GM21515 (cell line): ENCODE data around the gene PRCD.
"Not testable (repeated sequence)": the region's sequence is repeated elsewhere in the genome, so short reads cannot be mapped to it uniquely, and the experiment has no call there.

Experiments
- ATAC-seq: cut with Tn5 transposase; IDR thresholded peaks from one replicate; pipeline ENCODE4 v1.9.1; 2021; ENCODE audit not compliant: unreplicated experiment

PRCD gene

DNA sequence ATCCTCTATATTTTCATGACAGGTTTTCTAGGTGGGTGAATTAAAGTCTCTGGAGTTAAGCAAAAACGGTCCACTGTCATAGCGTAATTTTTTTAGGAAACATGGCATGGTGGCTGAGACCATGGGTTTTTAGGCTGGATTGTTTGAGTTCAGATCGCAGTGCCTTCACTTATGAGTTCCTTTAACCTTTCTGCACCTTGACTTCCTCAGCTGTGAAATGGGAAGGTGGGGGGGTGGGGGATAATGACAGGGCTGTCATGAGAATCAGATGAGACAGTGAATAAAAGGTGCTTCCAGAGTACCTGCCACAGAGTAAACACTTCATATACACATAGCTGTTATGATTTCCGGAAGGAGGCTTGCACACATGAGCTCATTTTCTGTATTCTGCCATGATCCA is 11.8 kb downstream of the PRCD start:
- ATAC-seq: no peak

DNA sequence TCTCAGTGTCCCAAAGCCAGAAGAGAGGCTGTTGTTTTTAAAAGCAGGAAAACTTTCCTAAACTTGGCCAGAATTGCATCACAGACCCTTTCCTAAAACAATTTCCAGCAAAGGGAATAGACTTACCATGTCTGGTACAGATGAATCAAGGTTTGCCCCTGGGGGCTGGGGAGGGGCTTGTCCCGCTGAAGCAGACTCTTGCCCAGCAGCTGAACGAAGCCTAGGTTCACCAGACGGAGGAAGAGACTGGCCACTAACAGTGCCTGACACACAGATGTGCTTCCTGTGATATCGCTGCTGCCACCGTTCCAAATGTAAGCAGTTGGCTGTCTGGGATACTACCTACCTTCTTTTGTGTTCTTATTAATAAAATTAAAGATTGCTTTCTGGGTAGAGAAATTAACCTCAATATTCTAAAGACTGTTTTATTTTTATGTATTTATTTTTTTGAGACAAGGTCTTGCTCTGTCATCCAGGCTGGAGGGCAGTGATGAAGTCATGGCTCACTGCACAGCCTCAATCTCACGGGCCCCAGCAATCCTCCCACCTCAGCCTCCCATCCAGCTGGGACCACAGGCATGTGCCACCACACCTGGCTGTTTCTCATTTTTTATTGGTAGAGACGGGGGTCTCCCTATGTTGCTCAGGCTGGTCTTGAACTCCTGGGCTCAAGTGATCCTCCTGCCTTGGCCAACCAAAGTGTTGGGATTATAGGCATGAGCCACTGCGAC is 13.5 kb downstream of the PRCD start:
- ATAC-seq: no peak

DNA sequence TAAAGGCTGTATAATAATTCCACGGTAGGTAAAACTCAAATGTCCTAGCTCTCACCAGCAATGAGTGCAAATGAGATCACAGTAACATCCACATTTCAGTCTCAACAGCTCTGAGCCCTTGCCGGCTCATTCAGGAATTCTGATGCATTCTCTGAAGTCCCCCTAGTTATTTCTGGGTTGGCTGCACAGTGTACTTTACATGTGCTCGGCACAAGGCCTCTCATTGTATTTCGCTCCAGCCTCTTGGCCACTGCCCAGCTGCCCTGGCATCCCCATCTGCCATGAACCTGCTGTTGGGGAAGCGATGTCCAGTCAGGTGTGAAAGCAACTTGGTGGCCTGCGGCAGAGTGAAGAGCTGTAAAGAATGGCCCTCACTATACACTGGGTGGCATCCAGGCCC is 14.3 kb downstream of the PRCD start:
- ATAC-seq: no peak

DNA sequence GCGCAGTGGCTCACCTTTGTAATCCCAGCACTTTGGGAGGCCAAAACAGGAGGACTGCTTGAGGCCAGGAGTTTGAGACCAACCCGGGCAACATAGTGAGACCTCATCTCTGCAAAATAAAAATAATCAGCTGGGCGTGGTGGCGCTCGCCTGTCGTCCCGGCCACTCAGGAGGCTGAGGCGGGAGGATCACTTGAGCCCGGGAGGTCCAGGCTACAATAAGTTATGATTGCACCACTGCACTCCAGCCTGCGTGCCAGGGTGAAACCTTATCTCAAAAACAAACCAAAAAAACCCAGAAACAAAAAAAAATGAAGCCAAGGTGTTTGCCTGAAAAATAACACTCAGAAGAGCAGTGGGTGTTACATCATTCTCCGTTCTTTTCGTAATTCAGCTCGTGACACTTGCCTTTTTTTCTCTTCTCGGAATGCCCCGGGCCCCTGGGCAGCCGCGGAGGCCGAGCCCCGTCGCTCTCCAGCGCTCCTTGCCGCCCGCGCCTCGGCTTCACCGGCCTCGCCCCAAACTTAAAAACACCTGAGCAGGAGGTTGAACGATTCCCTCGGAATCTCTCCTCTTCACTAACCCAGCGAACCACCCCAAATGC is 17.0 kb downstream of the PRCD start:
- peak; percentile 20 for ATAC-seq

DNA sequence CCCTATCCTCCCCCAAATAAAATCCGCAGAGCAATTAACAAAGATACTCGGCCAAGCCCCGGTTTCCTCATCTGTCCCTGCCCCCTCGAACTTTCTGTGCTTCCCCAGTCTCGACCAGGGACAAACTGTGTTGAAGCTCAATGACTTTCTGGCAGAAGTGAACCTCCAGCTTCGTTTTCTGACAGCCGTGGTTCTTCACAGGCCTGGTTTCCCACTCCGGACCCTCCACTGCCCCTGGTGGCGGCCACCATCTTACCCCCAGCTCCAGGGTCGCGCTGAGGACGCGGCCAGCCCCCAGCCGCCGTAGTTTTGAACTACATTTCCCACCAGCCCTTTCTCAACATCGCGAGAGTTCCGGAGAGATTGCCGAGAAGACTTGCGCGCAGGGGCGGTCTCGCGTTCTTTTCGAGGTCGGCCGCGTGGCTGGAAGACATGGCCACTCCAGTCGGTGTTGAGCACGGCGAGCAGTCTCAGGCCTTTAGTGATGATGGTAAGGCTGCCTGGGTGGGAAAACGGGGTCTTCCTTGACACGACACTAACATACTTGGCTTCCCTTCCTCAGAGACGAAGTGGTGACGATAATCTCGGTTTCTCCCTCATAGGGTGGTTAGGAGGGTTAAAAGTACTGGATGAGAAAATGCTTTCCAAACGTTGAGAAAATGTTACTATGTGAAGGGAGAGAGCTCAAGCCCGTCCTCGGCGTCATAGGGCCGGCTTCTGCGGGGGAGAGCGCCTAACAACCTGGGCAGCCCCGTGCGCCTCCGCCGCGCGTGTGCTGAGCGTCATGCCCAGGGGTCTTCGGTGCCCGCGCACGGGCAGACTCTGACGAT is 17.7 kb downstream of the PRCD start:
- ATAC-seq: peak; percentile 82

DNA sequence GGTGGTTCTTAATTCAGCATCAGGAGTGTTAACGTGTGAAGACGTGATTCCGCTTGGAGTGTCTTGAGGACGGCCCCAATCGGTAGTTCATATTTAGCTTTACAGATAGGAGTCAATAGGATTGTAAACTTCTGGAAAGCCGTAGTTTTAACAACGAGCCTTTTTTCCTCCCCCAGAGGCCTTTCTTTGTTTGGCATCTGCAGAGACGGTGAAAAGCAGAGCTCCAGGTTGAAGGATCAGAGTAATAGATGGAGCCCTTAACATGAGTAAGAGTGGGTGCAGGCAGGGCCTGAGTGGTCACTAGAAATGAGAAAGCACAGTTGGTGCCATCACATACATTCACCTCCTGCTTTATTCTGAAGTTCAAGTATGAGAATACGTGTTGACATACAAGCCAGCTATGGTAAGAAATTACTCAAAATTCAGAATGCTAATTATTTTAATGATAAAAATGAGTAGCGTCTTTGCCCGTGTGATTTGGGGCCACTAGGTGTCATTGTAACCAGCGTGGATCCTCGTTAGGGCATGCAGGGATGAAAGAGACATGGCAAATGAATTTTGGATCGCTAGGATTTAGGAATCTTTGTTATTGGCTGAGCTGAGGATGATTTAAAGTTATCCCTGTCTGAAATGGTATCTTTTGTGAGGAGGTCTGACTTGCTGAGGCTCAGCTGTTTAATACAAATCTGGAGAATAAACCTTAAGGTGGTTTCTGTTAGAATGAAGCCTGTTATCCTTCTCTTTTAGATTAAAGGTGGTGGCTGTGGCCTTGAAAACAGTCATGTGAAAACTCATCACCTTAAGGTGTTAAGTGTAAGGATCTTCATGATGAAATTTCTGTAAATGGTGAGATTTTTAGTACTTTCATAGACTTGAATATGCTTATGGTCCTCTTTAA is 18.6 kb downstream of the PRCD start:
- ATAC-seq: no peak

DNA sequence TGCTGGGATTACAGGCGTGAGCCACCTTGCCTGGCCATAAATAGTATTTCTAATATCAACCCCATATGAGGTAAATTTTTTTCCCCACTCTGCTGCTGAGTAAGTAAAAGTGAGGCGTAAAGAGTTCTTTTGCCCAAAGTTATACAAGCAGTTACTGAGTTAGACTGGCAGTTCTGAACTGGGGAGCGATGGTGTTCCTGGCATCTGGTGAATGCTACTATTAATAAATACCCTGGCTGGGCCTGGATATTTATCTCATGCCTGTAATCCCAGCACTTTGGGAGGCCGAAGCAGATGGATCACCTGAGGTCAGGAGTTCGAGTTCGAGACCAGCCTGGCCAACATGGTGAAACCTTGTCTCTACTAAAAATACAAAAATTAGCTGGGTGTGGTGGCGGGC is 19.6 kb downstream of the PRCD start:
- not testable (repeated sequence) for ATAC-seq

DNA sequence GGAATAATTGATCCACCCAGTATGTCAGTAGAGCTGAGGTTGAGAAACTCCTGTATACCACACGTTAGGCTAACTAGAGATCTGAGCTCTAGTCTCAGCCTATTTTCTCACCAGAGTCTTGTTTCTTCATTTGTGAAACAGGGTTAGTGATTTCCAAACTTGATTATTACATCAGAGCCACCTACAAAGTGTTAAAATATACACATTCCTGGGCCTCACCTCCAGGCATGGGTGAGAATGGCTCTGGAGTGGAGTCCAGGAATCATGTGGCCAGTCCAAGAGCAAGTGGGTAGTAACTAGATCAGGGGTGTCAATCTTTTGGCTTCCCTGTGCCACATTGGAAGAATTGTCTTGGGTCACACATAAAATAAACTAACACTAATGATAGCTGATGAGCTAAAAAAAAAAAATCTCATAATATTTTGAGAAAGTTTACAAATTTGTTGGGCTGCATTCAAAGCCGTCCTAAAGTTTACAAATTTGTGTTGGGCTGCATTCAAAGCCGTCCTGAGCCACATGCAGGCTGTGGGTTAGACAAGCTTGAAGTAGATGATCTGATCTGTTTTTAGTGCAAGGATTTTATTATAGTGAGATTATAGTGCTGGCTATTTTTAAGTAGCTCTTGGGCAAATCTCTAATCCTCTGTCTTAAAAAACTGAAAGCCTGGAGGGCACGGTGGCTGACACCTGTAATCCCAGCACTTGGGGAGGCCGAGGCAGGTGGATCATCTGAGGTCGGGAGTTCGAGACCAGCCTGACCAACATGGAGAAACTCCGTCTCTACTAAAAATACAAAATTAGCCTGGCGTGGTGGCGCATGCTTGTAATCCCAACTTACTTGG is 20.4 kb downstream of the PRCD start:
- no peak for ATAC-seq

DNA sequence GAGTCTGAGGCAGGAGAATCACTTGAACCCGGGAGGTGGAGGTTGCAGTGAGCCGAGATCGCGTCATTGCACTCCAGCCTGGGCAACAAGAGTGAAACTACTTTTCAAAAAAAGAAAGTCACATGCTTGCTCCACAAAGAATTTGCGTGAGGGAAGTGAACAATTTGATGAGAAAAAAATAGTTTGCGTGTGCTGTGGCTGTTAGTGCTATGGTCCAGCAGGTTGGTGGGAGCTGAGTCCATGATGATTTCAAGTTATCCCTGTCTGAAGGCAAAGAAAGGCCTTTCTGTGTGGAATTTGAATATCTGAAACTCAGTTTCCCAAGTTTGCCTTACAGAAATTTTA is 21.0 kb downstream of the PRCD start:
- no peak for ATAC-seq

DNA sequence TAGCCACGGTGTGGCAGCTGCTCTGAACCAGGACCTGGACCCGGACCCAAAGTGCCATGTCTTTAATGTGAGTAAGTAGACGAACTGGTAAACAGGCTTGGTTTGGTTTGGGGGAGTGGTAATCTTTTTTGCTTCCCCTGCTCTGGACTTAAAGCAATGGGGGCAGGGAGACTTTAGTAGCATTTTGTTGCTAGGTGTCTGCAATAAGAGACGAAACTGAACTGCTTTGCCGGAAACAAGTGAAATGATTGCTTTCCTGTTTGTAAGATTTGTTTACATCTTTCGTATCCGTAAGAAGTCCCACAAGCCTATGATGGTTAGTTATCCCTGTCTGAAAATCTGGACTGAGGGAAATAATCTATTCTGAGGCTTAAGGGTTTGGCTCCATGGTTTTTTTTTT is 21.5 kb downstream of the PRCD start:
- no peak for ATAC-seq

DNA sequence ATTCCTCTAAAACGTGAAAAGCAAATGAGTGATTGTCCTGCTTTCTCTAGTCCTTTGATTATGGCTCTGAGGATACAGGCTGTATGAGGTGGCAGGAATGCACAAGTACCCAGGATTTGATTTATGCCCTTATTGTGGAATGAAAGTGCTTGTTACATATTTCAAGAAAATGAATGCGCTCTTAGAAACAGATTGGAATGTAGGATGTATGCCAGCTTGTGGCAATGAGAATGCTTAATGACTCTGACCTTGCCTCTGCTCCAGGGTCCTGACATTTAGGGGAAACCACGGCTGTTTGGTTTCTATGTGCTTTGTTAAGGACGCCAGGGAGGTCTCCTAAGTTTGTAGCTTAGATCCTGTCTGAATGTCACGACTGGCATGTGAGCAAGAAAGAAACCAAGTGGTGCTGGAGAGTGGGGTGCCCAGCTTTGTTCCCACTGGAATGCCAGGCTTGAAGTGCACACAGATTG is 22.0 kb downstream of the PRCD start:
- no peak for ATAC-seq

DNA sequence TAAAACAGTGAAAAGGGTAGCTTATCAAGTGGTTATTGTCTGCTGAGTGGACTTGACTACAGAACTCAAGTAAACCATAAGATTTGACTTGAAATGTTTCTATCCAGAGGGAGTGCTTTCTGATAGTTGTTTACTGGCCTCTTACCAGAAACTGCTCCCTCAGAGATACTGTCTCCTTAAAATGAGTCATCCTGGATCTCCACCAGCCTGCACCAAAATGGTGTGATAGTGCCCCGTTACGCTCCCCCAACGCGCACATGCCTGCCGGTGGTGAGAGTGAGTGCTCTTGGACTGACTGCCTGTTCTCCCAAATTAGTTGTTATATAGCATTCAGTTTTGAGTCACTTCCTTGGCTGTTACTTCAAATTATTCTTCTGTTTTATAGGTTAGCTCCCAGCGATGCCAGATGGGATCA is 22.9 kb downstream of the PRCD start:
- ATAC-seq: no peak

DNA sequence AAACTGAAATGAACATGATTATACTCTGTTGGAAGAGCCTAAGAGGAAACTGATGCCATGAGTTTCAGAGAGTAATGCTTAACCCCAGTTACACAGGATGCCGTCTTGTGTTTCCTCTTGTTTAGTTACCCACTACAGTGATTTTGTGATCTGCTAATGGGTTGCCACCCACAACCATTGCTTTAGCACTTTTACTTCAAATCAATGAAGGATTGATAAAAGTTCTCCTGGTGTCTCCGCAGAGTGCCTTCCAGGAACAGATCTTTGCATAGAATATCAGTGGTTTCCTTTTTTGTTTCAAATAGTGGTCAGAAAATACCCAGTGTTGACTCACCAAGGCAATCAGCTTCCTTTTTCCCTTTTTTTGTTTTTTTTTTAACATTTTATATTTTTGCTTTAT is 23.5 kb downstream of the PRCD start:
- ATAC-seq: not testable (repeated sequence)

DNA sequence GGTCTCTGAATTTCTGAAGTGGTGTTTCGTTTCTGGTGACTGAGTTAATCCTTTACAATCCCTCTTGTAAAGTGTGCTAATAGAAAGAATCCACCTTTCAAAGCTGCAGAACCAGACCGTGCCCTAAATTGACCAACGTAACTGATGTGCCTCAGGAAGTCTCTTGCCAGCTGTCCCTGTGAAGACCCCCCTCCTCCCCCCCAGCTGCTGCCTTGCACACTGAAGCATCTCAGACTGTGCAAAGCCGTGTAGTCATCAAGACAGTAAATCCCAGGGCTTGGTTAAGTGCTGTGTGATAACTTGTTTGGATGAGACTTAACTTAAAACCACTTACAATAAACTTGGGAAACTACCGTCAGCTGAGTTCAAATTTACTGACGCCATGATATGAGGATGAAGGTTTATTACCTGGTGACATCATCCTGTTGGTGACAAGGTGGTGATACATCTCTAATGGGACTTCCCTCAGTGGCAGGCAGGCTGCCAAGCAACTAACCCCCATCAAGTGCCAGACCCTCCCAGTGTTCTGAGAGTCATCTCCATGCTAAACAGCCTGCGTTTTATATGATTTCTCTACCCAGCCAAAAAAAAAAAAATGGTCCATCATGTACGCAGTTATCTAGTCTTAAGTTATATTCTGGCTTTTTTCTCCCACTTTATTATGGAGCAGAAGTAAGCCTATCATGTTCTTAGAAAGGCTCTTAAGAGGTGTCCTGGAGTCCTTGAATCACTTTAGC is 25.3 kb downstream of the PRCD start:
- not testable (repeated sequence) for ATAC-seq

DNA sequence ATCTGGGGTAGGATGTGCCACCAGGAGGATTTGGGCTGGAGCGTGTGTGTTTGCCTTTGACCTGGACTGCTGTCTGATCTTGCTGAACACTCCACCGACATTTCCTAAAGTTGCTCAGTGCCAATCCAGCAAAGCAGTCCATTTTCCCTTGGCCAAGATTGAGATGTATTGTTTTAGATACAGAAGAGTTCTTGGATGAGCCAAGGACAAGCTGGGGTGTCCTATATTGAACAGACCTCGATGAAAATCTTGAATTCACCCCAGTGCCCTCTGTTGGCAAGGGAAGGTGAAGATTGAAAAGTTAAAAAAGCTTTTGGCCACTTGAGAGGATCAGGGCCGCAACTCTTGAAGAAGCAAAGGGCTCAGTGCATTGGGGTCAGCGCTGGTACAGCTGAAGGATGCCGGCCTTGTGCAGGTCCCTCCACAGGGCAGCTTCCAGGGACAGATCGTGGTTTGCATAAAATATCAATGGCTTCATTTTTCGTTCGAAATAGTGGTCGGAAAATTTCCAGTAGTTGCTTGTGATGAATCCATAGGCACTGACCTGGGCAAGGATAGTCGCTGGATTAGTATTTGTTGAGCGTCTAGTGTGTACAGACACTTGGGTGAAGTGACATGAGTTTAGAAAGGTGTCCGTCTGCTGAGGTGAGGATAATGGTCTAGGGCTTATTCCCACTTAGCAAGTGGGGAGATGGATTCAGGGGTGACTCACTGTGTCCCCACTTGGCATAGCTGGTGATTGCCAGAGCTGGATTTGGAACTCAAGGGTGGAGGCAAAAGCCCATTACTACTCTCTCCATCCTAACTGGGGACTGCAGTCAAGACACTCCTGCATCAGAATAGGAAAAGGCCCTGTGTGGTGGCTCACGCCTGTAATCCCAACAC is 26.1 kb downstream of the PRCD start:
- no peak for ATAC-seq

DNA sequence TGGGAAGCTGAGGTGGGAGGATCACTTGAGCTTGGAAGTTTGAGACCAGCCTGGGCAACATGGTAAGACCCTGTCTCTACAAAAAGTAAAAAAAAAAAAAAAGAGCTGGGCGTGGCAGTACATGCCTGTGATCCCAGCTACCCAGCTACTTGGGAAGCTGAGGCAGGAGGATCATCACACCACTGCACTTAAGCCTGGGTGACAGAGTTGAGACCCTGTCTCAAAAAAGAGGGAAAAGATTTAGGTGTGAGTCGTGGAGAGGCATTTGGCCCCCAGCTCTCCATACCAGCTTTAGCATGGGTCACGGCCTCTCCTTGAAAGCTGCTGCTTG is 26.7 kb downstream of the PRCD start:
- no peak for ATAC-seq

DNA sequence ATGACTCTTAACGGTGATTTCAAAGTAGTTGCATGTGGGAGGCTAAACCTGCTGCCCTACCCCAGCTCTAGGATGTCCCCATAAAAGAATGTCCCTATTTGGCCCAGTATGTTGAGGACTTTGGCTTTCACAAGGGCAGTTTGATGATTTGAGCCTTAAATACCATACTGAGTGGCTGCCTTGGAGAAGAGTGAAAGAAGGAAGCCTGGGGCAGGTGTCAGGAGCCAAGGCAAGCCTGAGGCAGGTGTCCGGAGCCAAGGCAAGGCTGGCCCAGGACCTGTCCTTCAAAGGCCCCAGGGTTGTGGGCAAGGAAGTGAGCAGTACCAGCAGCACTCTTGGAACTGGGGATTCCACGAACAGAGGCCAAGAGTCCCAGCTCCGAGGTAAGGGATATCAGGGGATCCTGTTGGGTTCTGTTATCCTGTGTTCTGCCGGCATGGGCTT is 27.2 kb downstream of the PRCD start:
- no peak for ATAC-seq

DNA sequence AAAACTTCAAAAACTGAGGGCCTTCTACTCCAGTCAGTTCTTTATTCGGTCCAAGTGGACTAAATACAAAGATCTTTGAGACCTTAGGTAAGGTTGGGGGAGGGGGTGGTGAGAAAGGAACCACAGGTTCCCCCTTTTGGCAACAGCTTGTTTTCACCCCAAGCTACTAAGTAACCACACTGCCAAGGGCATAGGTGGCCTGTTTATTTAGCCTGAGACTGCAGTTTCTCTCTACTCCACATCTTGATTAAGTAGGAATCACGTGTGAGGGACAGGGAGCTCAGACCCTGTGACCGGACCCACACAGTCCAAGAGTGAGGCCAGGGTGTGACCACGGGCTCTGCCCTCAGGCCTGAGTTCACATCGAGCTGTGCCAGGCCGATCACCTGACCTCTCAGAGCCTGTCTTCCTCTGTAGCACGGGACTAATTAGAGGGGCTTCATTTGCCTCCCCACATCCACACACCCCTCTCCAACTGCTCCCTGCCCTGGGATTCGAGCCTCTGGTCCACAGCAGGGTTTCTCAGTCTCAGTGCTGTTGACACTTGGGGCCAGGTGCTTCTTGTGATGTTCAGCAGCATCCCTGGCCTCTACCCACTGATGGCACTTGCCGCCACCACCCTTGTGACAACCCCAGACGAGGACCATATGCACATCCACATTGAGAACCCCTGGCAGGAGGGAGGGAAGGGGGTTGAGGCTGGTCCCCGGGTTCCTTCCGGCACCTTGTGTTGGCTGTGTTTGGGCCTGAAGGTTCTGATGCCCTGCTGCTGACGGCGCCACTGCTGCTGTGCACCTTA is 28.0 kb downstream of the PRCD start:
- ATAC-seq: no peak
